Measurements from ENCODE around the gene CSTF3.
A peak's percentile ranks its signal among the peaks of the same experiment; 100 is the strongest.
"Not testable (repeated sequence)": the region's sequence is repeated elsewhere in the genome, so short reads cannot be mapped to it uniquely, and the experiment has no call there.

Gene CSTF3

DNA sequence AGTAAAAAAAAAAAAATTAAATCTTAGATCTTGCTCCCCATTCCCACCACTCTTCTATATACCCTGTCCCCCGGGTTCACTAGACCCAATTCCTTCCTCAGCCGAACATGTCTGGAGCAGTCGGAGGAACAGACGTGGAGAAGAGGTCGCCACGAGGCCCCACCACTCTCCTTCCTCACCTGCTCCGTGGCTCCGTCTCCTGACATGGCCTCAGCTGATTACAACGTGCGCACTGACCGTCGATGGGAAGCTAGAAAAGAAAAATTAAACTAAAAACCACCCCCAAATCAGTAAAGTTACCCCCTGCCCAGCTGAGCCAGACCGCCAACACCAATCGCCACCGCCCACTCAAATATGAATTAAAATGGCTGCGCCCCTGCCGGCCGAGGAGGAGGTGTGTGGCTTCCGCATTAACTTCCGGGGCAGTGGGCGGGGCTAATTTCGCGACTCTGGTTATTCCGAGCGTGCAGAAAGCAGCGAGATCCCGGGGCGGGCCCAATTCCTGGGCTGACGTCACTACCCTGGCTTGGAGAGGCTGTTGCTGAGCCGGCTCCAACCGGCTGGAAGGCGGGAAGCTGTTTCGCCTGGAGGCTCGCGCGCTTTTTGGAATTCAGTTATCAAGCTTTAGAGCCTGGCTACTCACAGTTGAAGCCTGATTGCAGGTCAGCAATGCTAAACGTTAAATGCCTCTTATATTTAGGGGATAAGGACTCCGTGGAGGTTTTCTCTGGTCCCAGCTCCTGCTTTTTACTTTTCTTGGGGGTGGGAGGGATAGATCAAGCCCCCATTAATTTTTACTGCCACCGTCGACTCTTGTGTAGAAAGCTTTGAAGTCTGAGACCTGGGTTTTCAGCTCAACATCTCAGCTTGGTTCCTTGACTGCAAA lies at the start of gene CSTF3:
CSTF3 (minus strand) TSS at position 361 of the 886 bp plus-strand sequence; CDS start at position 206, 155 bp downstream.
- peak; percentile 93 for DNase-seq (ENCODE audit: low read depth)

DNA sequence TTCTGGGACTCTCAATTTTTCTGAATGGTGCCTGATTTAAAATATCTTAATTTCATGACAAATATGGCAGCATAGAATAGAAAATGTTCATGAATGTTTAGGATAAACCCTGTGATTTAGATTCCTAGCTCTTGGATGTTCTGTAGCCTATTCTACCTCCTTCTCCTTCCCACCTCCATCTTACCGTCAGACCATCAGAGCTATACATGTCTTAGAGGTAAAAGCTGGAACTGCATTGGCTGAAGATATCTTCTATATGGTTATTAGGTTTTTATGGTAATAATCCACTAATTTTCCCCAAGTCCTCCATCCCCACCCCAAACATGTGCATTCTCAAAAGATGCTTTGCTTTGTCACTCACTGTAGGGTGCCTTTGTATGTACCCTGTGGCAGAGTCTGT lies 46.9 kb upstream of the CSTF3 start:
- no peak for DNase-seq (ENCODE audit: low read depth)

GRCh38 chr11:33207408-33207985 lies 46.2 kb upstream of the CSTF3 start:
- no peak for DNase-seq (ENCODE audit: low read depth)

- DNase-seq (ENCODE audit: low read depth), result no peak
These were observed 36.8 kb upstream of the CSTF3 start for GRCh38 chr11:33197915-33198727.

DNA sequence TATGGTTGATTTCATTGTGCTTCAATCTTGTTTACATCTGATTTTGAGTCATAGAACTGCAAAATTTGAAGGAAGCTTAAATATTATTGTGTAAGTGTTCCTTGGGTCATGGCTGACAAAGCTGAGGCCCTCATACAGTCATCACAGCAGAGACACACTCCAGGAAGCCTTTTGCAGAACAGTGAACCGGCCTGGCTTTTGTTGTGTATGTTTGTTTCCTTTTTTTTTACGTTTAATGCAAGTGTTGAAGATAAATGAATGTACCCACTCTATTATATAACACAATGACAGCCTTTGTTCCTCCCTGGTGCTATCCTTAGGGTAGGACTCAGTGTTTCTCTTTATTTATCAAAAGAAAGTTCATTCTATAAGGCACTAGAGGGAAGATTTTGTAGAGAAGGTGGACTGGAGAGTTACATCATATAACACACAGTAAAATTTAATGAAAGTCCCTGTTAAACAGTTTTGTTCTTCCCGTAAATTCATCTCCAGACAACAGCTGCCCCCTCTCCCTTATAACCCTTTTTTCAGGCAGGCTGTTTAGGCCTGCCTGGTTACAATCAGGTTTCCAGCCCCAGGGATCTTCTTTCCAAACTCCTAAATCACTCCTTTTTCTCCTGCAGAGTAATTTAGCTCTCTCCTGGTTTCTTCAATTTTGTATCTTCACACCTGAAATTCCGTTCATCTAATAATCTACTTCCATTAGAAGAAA lies 34.3 kb upstream of the CSTF3 start:
- DNase-seq (ENCODE audit: low read depth), result no peak

DNA sequence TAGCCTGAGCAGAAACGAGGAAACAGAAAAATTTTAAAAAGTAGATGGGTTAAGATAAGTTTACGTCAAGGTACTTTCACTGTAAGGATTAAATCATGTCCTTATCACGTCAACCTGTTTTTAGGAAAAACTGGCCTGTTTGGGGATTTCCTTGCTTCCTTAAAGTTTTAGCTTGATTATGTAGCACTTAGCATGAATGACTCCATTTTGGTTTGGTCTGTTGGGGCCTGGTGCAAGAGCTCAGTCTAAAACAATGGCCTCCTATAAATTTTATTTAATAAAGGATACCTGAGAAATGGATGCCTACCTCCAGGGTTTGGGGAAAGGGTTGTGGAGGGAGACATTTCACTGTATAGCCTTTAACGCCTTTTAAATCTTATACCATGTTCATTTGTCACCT lies 33.2 kb upstream of the CSTF3 start:
- no peak for DNase-seq (ENCODE audit: low read depth)

DNA sequence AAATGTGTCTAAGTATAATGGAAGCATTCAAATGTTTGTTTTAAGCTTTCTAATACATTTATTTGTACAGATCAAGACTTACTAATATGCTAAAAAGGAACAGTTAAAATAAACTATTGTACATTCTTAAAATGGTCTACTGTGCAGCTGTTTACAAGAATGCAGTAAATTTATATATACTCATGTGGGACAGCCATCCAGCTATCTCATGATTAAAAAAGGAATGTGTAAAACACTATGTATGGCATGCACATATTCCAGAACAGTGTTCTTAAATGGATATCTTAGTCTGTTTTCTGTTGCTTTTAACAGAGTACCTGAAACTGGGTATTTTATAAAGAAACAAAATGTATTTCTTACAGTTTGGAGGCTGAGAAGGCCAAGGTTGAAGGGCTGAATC lies 30.2 kb upstream of the CSTF3 start:
- DNase-seq (ENCODE audit: low read depth), result no peak

DNA sequence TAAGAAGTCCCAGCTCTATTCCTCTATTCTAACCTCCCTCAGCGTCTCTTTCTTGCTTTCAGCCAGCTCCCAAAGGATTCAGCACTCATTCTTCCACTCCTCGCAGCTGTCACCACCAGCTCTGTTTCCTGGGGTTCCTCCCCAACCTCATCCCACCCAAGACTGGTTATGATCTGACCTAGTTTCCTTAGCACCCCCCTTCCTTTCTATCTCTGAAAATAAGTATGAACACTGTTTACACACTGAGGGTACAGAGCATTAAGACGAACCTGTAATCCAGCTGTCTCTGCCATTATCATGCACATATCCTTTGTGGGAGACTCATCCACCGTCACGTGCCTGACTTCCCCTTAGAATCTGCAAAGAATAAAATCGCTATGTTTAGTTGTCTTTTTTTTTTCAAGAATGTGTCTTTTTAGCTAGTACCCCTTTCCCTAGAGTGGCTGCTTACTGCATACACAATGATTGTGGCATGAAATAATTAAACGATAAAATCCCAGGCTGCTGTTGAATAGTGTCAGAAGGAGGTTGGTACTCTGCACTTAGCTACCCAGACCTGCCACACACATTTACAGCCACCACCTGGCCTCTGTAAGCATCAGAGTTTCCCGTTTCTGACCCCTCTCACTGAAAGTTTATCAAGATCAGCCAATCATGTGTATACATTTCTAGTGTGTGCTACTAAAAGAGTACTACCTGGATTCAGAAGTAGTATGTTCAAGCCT lies 26.9 kb upstream of the CSTF3 start:
- DNase-seq (ENCODE audit: low read depth), result no peak

DNA sequence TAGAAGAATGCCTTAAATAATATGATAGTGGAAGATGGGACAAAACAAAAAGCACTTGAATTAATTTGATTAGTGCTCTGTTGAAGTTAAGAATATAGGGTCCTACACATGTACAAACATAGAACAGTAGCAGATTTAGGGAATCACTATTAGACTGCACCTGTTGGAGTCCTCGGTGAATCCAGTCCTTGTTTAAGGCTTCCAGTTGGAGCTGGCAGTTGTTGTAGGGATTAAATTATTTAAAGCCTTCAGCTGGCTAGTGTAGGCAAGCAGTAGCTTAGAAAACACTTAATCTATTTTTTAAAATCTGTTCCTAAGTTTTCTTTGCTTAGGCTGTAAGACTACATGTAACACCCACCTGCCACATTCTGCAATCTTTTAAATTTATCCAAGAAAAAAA lies 24.5 kb upstream of the CSTF3 start:
- no peak for DNase-seq (ENCODE audit: low read depth)

- DNase-seq (ENCODE audit: low read depth), result no peak
These were observed 21.1 kb upstream of the CSTF3 start for GRCh38 chr11:33182246-33182878.

DNA sequence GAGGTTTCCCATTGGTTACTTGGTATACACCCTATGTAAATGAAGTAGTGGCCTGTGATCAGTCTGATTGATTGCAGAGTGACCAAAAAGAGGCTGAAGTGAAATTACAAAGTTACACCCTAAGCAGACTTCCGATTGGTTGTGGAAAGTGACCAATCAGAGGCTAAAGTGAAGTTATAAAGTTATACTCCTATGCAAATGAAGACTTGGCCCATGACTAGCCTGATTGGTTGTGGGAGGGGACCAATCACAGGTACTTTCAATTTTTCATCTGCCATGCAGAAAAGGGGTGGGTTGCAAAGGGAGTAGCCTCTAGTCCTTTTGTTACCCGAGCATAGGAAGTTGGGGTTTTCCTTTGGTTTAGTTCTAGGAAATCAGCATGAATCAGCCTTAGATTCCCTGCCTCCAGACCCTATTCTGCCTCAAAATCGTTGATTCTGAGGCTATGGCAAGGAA lies 18.1 kb upstream of the CSTF3 start:
- no peak for DNase-seq (ENCODE audit: low read depth)

GRCh38 chr11:33178443-33179180 lies 17.3 kb upstream of the CSTF3 start:
- DNase-seq (ENCODE audit: low read depth), result no peak

GRCh38 chr11:33177676-33178336 lies 16.5 kb upstream of the CSTF3 start:
- no peak for DNase-seq (ENCODE audit: low read depth)

DNA sequence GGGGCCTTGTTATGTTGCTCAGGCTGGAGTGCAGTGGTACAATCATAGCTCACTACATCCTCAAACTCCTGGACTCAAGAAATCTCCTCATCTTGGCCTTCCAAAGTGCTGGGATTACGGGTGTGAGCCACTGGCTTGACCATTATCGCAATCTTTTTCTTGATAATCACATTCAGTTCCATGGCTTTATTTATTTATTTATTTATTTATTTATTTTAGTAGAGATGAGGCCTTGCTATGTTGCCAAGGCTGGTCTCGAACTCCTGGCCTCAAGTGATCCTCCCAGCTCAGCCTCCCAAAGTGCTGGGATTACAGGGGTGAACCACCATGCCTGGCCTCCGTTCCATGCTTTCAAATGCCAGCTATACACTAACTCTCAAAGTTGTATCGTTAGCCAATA lies 15.5 kb upstream of the CSTF3 start:
- not testable (repeated sequence) for DNase-seq (ENCODE audit: low read depth)

DNA sequence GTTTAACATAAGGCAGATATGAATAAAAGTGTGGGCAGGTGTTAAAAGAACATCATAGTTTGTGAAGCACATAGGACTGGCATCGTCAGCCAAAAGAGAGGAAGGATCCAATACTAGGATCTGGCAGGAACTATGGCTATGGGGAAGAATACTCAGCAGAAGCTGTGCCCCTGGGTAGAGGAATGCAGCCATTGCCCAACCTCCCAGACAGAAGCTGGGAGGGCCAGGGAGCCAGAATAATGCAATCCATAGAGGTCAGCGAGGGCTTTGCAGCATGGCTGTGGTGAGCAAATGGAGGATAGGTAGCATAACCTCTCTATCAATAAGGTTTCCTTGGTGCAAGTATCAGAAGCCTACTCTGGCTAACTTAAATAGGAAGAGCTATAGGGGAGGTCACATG lies 11.7 kb upstream of the CSTF3 start:
- no peak for DNase-seq (ENCODE audit: low read depth)

DNA sequence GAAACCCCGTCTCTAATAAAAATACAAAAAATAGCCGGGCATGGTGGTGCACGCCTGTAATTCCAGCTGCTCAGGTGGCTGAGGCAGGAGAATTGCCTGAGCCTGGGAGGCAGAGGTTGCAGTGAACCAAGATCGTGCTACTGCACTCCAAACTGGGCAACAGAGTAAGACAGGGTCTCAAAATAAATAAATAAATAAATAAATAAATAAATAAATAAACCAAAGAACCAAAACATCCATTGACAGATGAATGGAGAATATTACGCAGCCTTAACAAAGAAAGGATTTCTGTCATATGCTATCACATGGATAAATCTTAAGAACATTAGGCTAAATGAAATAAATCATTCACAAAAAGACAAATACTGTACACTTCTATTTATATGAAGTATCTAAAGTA lies 11.1 kb upstream of the CSTF3 start:
- DNase-seq (ENCODE audit: low read depth), result no peak

DNA sequence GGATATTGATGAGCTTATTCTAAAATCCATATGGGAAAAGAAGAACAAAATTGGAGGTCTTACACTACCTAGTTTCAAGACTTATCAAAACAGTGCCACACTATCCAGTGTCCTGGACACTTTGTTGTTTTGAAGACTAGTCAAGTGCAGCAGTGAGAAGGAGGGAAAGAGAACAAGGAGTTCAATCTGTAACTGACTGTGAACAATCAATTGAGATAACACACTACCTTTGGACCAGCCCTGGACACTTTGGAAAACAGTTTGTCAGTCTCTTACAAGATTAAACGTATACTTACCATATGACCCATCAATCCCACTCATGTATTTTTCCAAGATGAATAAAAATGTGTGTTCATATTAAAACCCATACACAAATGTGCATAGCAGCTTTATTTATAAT lies 10.0 kb upstream of the CSTF3 start:
- no peak for DNase-seq (ENCODE audit: low read depth)

- DNase-seq (ENCODE audit: low read depth), result no peak
These were observed 7.5 kb upstream of the CSTF3 start for GRCh38 chr11:33168709-33169200.

DNA sequence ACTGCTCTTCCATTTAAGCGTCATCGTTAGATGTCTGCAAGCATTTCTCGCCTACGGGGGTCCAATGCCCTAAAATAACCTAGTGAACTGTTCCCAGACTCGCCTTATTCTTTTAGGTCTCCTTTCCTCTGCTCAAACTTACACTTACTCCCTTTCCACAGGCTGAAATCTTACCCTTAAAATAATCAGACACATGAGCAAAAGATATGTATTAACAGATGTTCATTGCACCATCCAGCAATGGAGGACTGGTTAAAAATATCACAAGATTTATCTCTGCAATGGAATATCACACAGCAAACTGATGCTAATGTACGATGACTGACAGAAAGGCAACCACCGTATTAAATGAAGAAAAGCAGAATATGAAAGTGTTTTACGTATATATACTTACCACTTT lies 1.6 kb upstream of the CSTF3 start:
- DNase-seq (ENCODE audit: low read depth), result no peak

Data from activated T-cell treated with anti-CD3 and anti-CD28 coated beads for 48 hours (primary cell).